K562 (cell line): ENCODE measurements around the gene ZNF672. TPM values are rescaled to one million over a fixed set of nuclear protein-coding genes. Genes with fewer than 3 reads are reported as not detected.

ENCODE experiments used
- BHLHE40 ChIP-seq: IDR thresholded peaks from 2 replicates; pipeline ENCODE4 v1.6.1; 2011; ENCODE audit warnings: low read length, improper control_type of control experiment
- CBFB ChIP-seq: sonication (generic); formaldehyde crosslinking; IDR thresholded peaks from 2 replicates; pipeline ENCODE4 v1.4.0; 2020; ENCODE audit warnings: mild to moderate bottlenecking, missing genetic modification reagents
- CEBPG ChIP-seq, 3 experiments: fragments of 200-800 bp in 1 of 3; sonication (Bioruptor generic) in 1 of 3; sonication (generic) in 1 of 3; formaldehyde crosslinking in 1 of 3; IDR thresholded peaks in 2 of 3; conservative IDR thresholded peaks in 1 of 3; 2 replicates each; pipeline versions ENCODE4 v1.6.1 to v1.8.0; 2016 to 2022; ENCODE audit warnings: missing compliant biosample characterization in 2 of 3, missing genetic modification characterization in 2 of 3, mild to moderate bottlenecking in 1 of 3, missing genetic modification reagents in 1 of 3
- HDAC2 ChIP-seq: fragments of 450-650 bp; IDR thresholded peaks from 2 replicates; pipeline ENCODE4 v1.6.1; 2016; ENCODE audit warnings: mild to moderate bottlenecking
- L3MBTL2 ChIP-seq: fragments of 450-650 bp; IDR thresholded peaks from 2 replicates; pipeline ENCODE4 v1.6.1; 2016; ENCODE audit warnings: mild to moderate bottlenecking, moderate library complexity
- MEF2A ChIP-seq: IDR thresholded peaks from 2 replicates; pipeline ENCODE4 v1.6.1; 2011; ENCODE audit warnings: low read depth, mild to moderate bottlenecking, low read length, moderate library complexity; ENCODE audit not compliant: control insufficient read depth
- NONO ChIP-seq, 2 experiments: fragments of 200-400 bp in 1 of 2; fragments of 450-650 bp in 1 of 2; formaldehyde crosslinking in 1 of 2; IDR thresholded peaks; 2 replicates each; pipeline ENCODE4 v1.6.1; 2017; ENCODE audit warnings: low read depth in 2 of 2, mild to moderate bottlenecking in 2 of 2, moderate library complexity in 2 of 2, low read length in 1 of 2
- RBM25 ChIP-seq: fragments of 200-400 bp; formaldehyde crosslinking; IDR thresholded peaks from 2 replicates; pipeline ENCODE4 v1.6.1; 2018; ENCODE audit warnings: low read length, low read depth, moderate library complexity; ENCODE audit not compliant: severe bottlenecking
- TAL1 ChIP-seq: fragments of 450-650 bp; IDR thresholded peaks from 2 replicates; pipeline ENCODE4 v1.6.1; 2016; ENCODE audit warnings: mild to moderate bottlenecking
- TEAD4 ChIP-seq, 2 experiments: sonication (generic) in 1 of 2; formaldehyde crosslinking in 1 of 2; IDR thresholded peaks; 2 replicates each; pipeline versions ENCODE4 v1.6.1 to v1.8.0; 2012 to 2022; ENCODE audit warnings: borderline replicate concordance in 1 of 2, inconsistent platforms in 1 of 2, low read length in 1 of 2, mild to moderate bottlenecking in 1 of 2, missing genetic modification reagents in 1 of 2
- TRIM24 ChIP-seq, 2 experiments: fragments of 450-650 bp; IDR thresholded peaks; 2 replicates each; pipeline ENCODE4 v1.6.1; 2016
- ZNF134 ChIP-seq: fragments of 250-450 bp; sonication (Bioruptor Pico); conservative IDR thresholded peaks from 2 replicates; pipeline ENCODE4 v1.4.0; 2020
- ZNF23 ChIP-seq: fragments of 250-450 bp; sonication (Bioruptor Pico); IDR thresholded peaks from 2 replicates; pipeline ENCODE4 v1.4.0; 2020; ENCODE audit warnings: mild to moderate bottlenecking
- ZNF239 ChIP-seq: fragments of 250-450 bp; sonication (Bioruptor Pico); IDR thresholded peaks from 2 replicates; pipeline ENCODE4 v1.4.0; 2020; ENCODE audit warnings: mild to moderate bottlenecking
- ZNF444 ChIP-seq: fragments of 250-450 bp; sonication (Bioruptor Pico); IDR thresholded peaks from 2 replicates; pipeline ENCODE4 v1.4.0; 2020; ENCODE audit warnings: mild to moderate bottlenecking, moderate library complexity
- polyA plus RNA-seq, 8 experiments: library from polyadenylated mRNA; depleted of rRNA in 4 of 8; stranded (reverse) in 5 of 8; unstranded in 3 of 8; fragments of >200 nt; fragmentation: Nextera tagmentation in 2 of 8; fragmentation: Illumina TruSeq in 1 of 8; extraction: Ambion mirVana in 2 of 8; extraction: Trizol in 1 of 8; gene quantifications; 2 replicates each; pipeline versions ENCODE4 v1.2.1 to v1.2.3, GENCODE V29; 2011 to 2014; ENCODE audit warnings: inconsistent platforms in 1 of 8, missing spikeins in 1 of 8
- total RNA-seq, 7 experiments: library from RNA; depleted of rRNA in 6 of 7; stranded (reverse); fragments of >200 nt in 6 of 7; fragmentation: Illumina TruSeq in 2 of 7; extraction: Trizol in 2 of 7; gene quantifications; 2 replicates each; pipeline versions ENCODE4 v1.2.1 to v1.2.3, GENCODE V29; 2011 to 2021; ENCODE audit warnings: low replicate concordance in 1 of 7
- TF ChIP-seq, protein P1 (sequence below): sonication (generic); IDR thresholded peaks from 2 replicates; pipeline ENCODE4 v1.6.1; 2016
- TF ChIP-seq, protein P2 (sequence below): sonication (generic); formaldehyde crosslinking; IDR thresholded peaks from 2 replicates; pipeline ENCODE4 v1.8.0; 2022; ENCODE audit warnings: mild to moderate bottlenecking, missing genetic modification reagents
- TF ChIP-seq, protein P3 (sequence below): fragments of 450-650 bp; IDR thresholded peaks from 2 replicates; pipeline ENCODE4 v1.6.1; 2016; ENCODE audit warnings: missing biosample characterization, missing genetic modification characterization
- TF ChIP-seq, protein P4 (sequence below): sonication (generic); formaldehyde crosslinking; IDR thresholded peaks from 2 replicates; pipeline ENCODE4 v1.8.0; 2022; ENCODE audit warnings: mild to moderate bottlenecking, missing genetic modification reagents
- TF ChIP-seq, protein P5 (sequence below), 2 experiments: fragments of 450-650 bp; IDR thresholded peaks; 2 replicates each; pipeline ENCODE4 v1.6.1; 2016
- TF ChIP-seq, protein P6 (sequence below): IDR thresholded peaks from 2 replicates; pipeline ENCODE4 v1.6.1; 2011; ENCODE audit not compliant: insufficient read length; ENCODE audit errors: extremely low read depth

The ZNF672 gene
- total and polyA plus RNA-seq, 9 of the 15 experiments (the other 6 are each of a cell fraction or from before 2014, with no cell fraction given), result 1.9 to 57.9 (median 24.1) TPM

DNA sequence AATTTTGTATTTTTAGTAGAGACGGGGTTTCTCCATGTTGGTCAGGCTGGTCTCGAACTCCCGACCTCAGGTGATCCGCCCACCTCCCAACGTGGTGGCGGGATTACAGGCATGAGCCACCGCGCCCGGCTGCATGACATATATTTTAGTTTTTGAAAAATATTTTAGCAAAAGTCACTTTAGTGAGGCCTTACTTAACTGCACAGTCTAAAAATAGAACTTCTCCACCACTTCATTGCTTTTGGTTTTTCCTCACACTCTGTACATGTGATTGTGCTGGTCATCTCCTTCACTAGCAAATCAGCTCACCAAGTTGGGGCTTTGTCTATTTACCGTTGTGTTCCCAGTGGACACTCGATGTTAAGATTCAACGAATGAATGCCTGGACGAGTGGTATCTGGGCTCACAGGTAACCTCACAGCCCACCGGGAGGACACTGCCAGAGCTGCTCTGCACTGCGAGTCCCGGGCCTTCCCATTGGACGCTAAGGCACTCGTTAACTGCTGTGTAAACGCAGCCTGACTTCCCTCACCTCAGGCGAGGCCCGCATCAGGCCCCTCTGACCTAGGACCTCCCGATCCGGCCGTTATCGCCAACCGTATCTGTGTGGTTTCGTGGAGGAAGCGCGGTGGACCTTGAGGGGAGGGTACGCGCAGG, 34.9 kb downstream of the ZNF672 start (continued):
- no peak for TF ChIP-seq RBM25
- TF ChIP-seq, protein P1, sequence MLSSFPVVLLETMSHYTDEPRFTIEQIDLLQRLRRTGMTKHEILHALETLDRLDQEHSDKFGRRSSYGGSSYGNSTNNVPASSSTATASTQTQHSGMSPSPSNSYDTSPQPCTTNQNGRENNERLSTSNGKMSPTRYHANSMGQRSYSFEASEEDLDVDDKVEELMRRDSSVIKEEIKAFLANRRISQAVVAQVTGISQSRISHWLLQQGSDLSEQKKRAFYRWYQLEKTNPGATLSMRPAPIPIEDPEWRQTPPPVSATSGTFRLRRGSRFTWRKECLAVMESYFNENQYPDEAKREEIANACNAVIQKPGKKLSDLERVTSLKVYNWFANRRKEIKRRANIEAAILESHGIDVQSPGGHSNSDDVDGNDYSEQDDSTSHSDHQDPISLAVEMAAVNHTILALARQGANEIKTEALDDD, result peak; percentile 79
- TF ChIP-seq HDAC2, result peak; percentile 11
- no peak for TF ChIP-seq TRIM24 (IDR thresholded peaks at IDR 0.05)
- TF ChIP-seq, protein P2, sequence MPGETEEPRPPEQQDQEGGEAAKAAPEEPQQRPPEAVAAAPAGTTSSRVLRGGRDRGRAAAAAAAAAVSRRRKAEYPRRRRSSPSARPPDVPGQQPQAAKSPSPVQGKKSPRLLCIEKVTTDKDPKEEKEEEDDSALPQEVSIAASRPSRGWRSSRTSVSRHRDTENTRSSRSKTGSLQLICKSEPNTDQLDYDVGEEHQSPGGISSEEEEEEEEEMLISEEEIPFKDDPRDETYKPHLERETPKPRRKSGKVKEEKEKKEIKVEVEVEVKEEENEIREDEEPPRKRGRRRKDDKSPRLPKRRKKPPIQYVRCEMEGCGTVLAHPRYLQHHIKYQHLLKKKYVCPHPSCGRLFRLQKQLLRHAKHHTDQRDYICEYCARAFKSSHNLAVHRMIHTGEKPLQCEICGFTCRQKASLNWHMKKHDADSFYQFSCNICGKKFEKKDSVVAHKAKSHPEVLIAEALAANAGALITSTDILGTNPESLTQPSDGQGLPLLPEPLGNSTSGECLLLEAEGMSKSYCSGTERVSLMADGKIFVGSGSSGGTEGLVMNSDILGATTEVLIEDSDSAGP (CRISPR knock-in tag), result 0 out of 2 replicates have a peak, but pooled peaks have one; percentile 42
- TF ChIP-seq, protein P3, sequence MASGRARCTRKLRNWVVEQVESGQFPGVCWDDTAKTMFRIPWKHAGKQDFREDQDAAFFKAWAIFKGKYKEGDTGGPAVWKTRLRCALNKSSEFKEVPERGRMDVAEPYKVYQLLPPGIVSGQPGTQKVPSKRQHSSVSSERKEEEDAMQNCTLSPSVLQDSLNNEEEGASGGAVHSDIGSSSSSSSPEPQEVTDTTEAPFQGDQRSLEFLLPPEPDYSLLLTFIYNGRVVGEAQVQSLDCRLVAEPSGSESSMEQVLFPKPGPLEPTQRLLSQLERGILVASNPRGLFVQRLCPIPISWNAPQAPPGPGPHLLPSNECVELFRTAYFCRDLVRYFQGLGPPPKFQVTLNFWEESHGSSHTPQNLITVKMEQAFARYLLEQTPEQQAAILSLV, result no peak
- TF ChIP-seq, protein P4, sequence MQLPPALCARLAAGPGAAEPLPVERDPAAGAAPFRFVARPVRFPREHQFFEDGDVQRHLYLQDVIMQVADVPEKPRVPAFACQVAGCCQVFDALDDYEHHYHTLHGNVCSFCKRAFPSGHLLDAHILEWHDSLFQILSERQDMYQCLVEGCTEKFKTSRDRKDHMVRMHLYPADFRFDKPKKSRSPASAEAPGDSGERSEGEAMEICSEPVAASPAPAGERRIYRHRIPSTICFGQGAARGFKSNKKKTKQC (CRISPR knock-in tag), result 0 out of 2 replicates have a peak, but pooled peaks have one; percentile 17
- TF ChIP-seq CEBPG (CRISPR knock-in tag; IDR thresholded peaks at IDR 0.05), result 0 out of 2 replicates have a peak, but pooled peaks have one; percentile 19
- no peak; a peak in 1 of 4 replicates for TF ChIP-seq CEBPG (tag; conservative IDR thresholded peaks at IDR 0.05 in 1 of 2, IDR thresholded peaks at IDR 0.05 in 1 of 2)
- no peak for TF ChIP-seq ZNF444 (CRISPR knock-in tag)
- no peak for TF ChIP-seq TAL1
- no peak for TF ChIP-seq BHLHE40
- TF ChIP-seq, protein P5, sequence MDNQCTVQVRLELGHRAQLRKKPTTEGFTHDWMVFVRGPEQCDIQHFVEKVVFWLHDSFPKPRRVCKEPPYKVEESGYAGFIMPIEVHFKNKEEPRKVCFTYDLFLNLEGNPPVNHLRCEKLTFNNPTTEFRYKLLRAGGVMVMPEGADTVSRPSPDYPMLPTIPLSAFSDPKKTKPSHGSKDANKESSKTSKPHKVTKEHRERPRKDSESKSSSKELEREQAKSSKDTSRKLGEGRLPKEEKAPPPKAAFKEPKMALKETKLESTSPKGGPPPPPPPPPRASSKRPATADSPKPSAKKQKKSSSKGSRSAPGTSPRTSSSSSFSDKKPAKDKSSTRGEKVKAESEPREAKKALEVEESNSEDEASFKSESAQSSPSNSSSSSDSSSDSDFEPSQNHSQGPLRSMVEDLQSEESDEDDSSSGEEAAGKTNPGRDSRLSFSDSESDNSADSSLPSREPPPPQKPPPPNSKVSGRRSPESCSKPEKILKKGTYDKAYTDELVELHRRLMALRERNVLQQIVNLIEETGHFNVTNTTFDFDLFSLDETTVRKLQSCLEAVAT (IDR thresholded peaks at IDR 0.05), result peak in 1 of 2 experiments; percentile 73; a peak in 1 of 4 replicates
- TF ChIP-seq TEAD4 (IDR thresholded peaks at IDR 0.05; ENCODE audit: low read length), result 0 out of 2 replicates have a peak, but pooled peaks have one; percentile 2
- TF ChIP-seq TEAD4 (CRISPR knock-in tag; IDR thresholded peaks at IDR 0.05; ENCODE audit: borderline replicate concordance), result no peak
- TF ChIP-seq ZNF134, result no peak
- TF ChIP-seq ZNF23 (CRISPR knock-in tag), result no peak
- peak; percentile 71 for TF ChIP-seq L3MBTL2
- no peak for TF ChIP-seq NONO (IDR thresholded peaks at IDR 0.05; ENCODE audit: low read depth in 2 of 2, low read length in 1 of 2)
- TF ChIP-seq ZNF239 (CRISPR knock-in tag), result no peak; the same call in 1 of the 2 replicates
- TF ChIP-seq, protein P6, sequence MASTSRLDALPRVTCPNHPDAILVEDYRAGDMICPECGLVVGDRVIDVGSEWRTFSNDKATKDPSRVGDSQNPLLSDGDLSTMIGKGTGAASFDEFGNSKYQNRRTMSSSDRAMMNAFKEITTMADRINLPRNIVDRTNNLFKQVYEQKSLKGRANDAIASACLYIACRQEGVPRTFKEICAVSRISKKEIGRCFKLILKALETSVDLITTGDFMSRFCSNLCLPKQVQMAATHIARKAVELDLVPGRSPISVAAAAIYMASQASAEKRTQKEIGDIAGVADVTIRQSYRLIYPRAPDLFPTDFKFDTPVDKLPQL, result no peak
- TF ChIP-seq CBFB (CRISPR knock-in tag), result peak; percentile 82; the same call in 1 of the 2 replicates
- TF ChIP-seq MEF2A, result 0 out of 2 replicates have a peak, but pooled peaks have one; percentile 33
